Activated T-cell treated with anti-CD3 and anti-CD28 coated beads for 1 hour (primary cell): ENCODE data around the gene PLBD2.

Source experiments
- DNase-seq: peaks from one replicate; pipeline ENCODE4 v3.0.0-alpha.2; 2020; ENCODE audit warnings: low read depth

PLBD2 gene

GRCh38 chr12:113416091-113416754, 57.8 kb downstream of the PLBD2 start:
- no peak for DNase-seq

- DNase-seq = no peak
These were observed 60.0 kb downstream of the PLBD2 start for GRCh38 chr12:113418213-113418879.

GRCh38 chr12:113420996-113421595, 62.7 kb downstream of the PLBD2 start:
- no peak for DNase-seq

GRCh38 chr12:113422030-113422885, 63.9 kb downstream of the PLBD2 start, which contains the start of gene SDSL:
TSS of gene SDSL (plus strand) at chr12:113422380. CDS start at chr12:113427983, 5,603 bp downstream.
- no peak for DNase-seq

- no peak for DNase-seq
These were observed 64.7 kb downstream of the PLBD2 start for GRCh38 chr12:113422886-113423669.

- DNase-seq = no peak
These were observed 66.1 kb downstream of the PLBD2 start for GRCh38 chr12:113424456-113424855.

- DNase-seq = peak; percentile 45
These were observed 66.8 kb downstream of the PLBD2 start for GRCh38 chr12:113424915-113425823.

GRCh38 chr12:113425960-113426453, 67.6 kb downstream of the PLBD2 start:
- no peak for DNase-seq

GRCh38 chr12:113427882-113428281, 69.5 kb downstream of the PLBD2 start:
- DNase-seq = no peak

GRCh38 chr12:113428482-113428881, 70.1 kb downstream of the PLBD2 start:
- no peak for DNase-seq

- DNase-seq = no peak
These were observed 74.6 kb downstream of the PLBD2 start for GRCh38 chr12:113432986-113433385.

- DNase-seq = no peak
These were observed 77.0 kb downstream of the PLBD2 start for GRCh38 chr12:113435367-113435766.

- no peak for DNase-seq
These were observed 78.2 kb downstream of the PLBD2 start for GRCh38 chr12:113436586-113436985.

- no peak for DNase-seq
These were observed 78.8 kb downstream of the PLBD2 start for GRCh38 chr12:113436993-113437728.

GRCh38 chr12:113437729-113438100, 79.3 kb downstream of the PLBD2 start:
- DNase-seq = no peak

GRCh38 chr12:113438523-113439300, 80.3 kb downstream of the PLBD2 start:
- DNase-seq = no peak

GRCh38 chr12:113439301-113439597, 80.9 kb downstream of the PLBD2 start:
- no peak for DNase-seq

- DNase-seq = no peak
These were observed 81.2 kb downstream of the PLBD2 start for GRCh38 chr12:113439606-113440030.

GRCh38 chr12:113440336-113440735, 81.9 kb downstream of the PLBD2 start:
- DNase-seq = no peak
